ENCODE data around the gene PLEKHF1.

The PLEKHF1 gene

DNA sequence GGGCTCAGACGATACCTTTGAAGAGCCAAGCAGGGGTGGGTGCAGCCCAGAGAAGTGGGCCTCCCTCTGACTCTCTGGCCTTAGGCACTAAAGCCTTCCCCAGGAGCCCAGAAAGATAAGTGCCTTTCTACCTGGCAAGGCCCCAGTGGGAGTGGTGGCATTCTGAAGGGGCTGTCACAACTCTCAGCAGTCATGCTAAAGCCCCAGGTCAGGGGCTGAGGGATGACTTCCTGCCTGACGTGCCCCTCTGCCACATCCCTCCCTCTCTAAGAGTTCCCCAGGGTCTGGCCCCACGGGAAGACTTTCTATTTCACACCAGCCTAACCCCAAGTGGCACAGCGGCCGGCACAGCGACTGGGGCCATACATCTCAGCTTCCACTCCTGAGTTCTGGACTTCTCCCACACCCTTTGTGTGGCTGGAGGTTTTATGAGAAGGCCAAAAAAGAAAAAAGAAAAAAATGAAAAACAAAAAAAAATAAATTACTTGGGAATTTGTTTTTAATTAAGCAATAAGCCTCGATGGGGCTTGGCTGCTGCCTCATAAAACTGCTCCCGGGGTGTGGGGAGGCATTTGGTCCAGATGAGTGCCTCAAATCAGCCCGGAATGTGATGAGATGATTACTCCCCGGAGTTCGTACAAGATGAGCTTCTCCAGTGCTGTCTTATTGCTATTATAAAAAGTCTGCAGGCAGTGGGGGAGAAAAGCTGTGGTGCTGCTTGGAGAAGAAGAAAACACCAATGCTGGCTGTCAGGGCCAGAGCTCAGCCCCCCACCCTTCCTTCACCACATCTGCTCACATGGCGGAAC, 28.5 kb upstream of the PLEKHF1 start:
- WGBS (ENCODE audit: extremely low coverage, insufficient coverage, insufficient read length), result no CpG with 5 or more reads among the region's 12 CpGs
- no peak overlapping the region for H2AK5ac ChIP-seq (ENCODE audit: low read length)
- no peak overlapping the region for H3K4ac ChIP-seq (ENCODE audit: low read depth, low read length)
- H4K12ac ChIP-seq (ENCODE audit: low read depth, low read length), result no peak overlapping the region
- no peaks in the 10 kb centered on the region for H3K36me3 ChIP-seq (ENCODE audit: control insufficient read depth in 1 of 2, insufficient read depth in 2 of 2, low read length in 2 of 2)
- no peaks in the 10 kb centered on the region for H3K27me3 ChIP-seq (ENCODE audit: insufficient read depth, low read length)
- no peak overlapping the region for H3K23ac ChIP-seq (ENCODE audit: low read length)
- no peak for DNase-seq
- H2BK12ac ChIP-seq (ENCODE audit: low read length), result no peak overlapping the region
- H3K4me3 ChIP-seq (ENCODE audit: low read depth, low read length), result no peak overlapping the region
- H3K79me2 ChIP-seq (ENCODE audit: control insufficient read depth, insufficient read depth, low read length, poor library complexity), result no peaks in the 10 kb centered on the region
- no peak overlapping the region for H3K4me2 ChIP-seq (ENCODE audit: low read length)
- no peaks in the 10 kb centered on the region for H3K9me3 ChIP-seq (ENCODE audit: insufficient read depth, low read depth, low read length)
- H2AFZ ChIP-seq (ENCODE audit: insufficient read depth, low read length, poor library complexity), result no peak overlapping the region
- no peak overlapping the region for H3K27ac ChIP-seq (ENCODE audit: low read depth, low read length)
- H4K8ac ChIP-seq (ENCODE audit: low read depth, low read length), result no peak overlapping the region
- H3K18ac ChIP-seq (ENCODE audit: low read length), result no peak overlapping the region
- H3K14ac ChIP-seq (ENCODE audit: low read length), result no peak overlapping the region
- no peak overlapping the region for H4K91ac ChIP-seq (ENCODE audit: low read depth, low read length)
- H3K9ac ChIP-seq (ENCODE audit: low read length), result no peak overlapping the region
- no peaks in the 10 kb centered on the region for H3K79me1 ChIP-seq (ENCODE audit: low read length)
- no peaks in the 10 kb centered on the region for H3K4me1 ChIP-seq (ENCODE audit: control insufficient read depth in 1 of 2, insufficient read depth in 2 of 2, low read length in 2 of 2)
- no peak overlapping the region for H2BK5ac ChIP-seq (ENCODE audit: low read depth, low read length, poor library complexity)
- H2BK120ac ChIP-seq (ENCODE audit: insufficient read depth, low read length, poor library complexity), result no peak overlapping the region

DNA sequence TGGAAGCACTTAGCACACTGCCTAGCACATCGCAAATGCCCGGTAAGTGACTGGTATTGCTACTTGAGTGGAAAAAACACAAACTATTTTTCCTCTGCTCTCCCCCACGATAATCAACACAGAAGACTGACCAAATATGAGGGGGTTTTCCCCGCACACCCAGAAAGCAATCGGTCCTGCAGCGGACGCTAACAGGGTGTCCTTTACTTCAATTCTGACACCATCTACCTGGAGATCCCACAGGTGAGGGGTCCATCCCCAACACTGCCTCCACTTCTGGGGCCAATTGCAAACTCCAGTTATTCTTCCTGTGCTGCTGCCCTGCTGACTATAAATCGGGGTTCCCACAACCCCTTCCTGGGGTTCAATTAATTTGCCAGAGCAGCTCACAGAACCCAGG, 26.2 kb upstream of the PLEKHF1 start:
- Histone ChIP-seq H3K9me3 (ENCODE audit: insufficient read depth, low read depth, low read length) (no peaks in the 10 kb centered on the region), H3K23ac (ENCODE audit: low read length) (no peak overlapping the region), H3K9ac (ENCODE audit: low read length) (no peak overlapping the region), H3K27me3 (ENCODE audit: insufficient read depth, low read length) (no peaks in the 10 kb centered on the region), H4K12ac (ENCODE audit: low read depth, low read length) (no peak overlapping the region), H2BK5ac (ENCODE audit: low read depth, low read length, poor library complexity) (no peak overlapping the region), H3K79me1 (ENCODE audit: low read length) (no peaks in the 10 kb centered on the region), H2BK12ac (ENCODE audit: low read length) (no peak overlapping the region), H4K91ac (ENCODE audit: low read depth, low read length) (no peak overlapping the region), H2BK120ac (ENCODE audit: insufficient read depth, low read length, poor library complexity) (no peak overlapping the region), H3K27ac (ENCODE audit: low read depth, low read length) (no peak overlapping the region), H3K36me3 (ENCODE audit: control insufficient read depth in 1 of 2, insufficient read depth in 2 of 2, low read length in 2 of 2) (no peaks in the 10 kb centered on the region), H3K79me2 (ENCODE audit: control insufficient read depth, insufficient read depth, low read length, poor library complexity) (no peaks in the 10 kb centered on the region), H3K4ac (ENCODE audit: low read depth, low read length) (no peak overlapping the region), H3K4me3 (ENCODE audit: low read depth, low read length) (no peak overlapping the region), H3K14ac (ENCODE audit: low read length) (no peak overlapping the region), H3K4me2 (ENCODE audit: low read length) (no peak overlapping the region), H3K4me1 (ENCODE audit: control insufficient read depth in 1 of 2, insufficient read depth in 2 of 2, low read length in 2 of 2) (no peaks in the 10 kb centered on the region), H4K8ac (ENCODE audit: low read depth, low read length) (no peak overlapping the region), H2AFZ (ENCODE audit: insufficient read depth, low read length, poor library complexity) (no peak overlapping the region), H3K18ac (ENCODE audit: low read length) (no peak overlapping the region), H2AK5ac (ENCODE audit: low read length) (no peak overlapping the region)
- no peak for DNase-seq
- WGBS (ENCODE audit: extremely low coverage, insufficient coverage, insufficient read length), result no CpG with 5 or more reads among the region's 8 CpGs

DNA sequence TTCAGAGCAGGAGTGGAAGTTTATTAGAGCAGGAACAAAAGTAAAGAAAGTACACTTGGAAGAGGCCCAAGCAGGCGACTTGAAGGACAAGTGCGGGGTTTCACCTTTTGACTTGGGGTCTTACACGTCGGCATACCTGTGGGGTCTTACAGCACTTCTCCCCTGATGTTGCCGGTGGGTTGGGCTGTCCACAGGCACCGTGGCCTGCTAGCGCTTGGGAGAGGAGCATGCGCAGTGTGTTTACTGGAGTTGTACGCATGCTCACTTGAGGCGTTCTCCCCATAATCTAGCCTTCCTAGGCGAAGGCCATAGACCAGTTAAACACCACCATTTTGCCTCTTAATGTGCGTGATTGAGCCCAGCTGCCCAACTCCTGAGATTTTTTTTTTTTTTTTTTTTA, 25.0 kb upstream of the PLEKHF1 start:
- Histone ChIP-seq H3K18ac (ENCODE audit: low read length) (no peak overlapping the region), H4K12ac (ENCODE audit: low read depth, low read length) (no peak overlapping the region), H2BK5ac (ENCODE audit: low read depth, low read length, poor library complexity) (no peak overlapping the region), H3K4me3 (ENCODE audit: low read depth, low read length) (no peak overlapping the region), H4K8ac (ENCODE audit: low read depth, low read length) (no peak overlapping the region), H3K4ac (ENCODE audit: low read depth, low read length) (no peak overlapping the region), H3K36me3 (ENCODE audit: control insufficient read depth in 1 of 2, insufficient read depth in 2 of 2, low read length in 2 of 2) (no peaks in the 10 kb centered on the region), H2BK12ac (ENCODE audit: low read length) (no peak overlapping the region), H2AK5ac (ENCODE audit: low read length) (no peak overlapping the region), H3K4me1 (ENCODE audit: control insufficient read depth in 1 of 2, insufficient read depth in 2 of 2, low read length in 2 of 2) (no peaks in the 10 kb centered on the region), H2AFZ (ENCODE audit: insufficient read depth, low read length, poor library complexity) (no peak overlapping the region), H3K27me3 (ENCODE audit: insufficient read depth, low read length) (no peaks in the 10 kb centered on the region), H3K14ac (ENCODE audit: low read length) (no peak overlapping the region), H3K9me3 (ENCODE audit: insufficient read depth, low read depth, low read length) (no peaks in the 10 kb centered on the region), H2BK120ac (ENCODE audit: insufficient read depth, low read length, poor library complexity) (no peak overlapping the region), H4K91ac (ENCODE audit: low read depth, low read length) (no peak overlapping the region), H3K79me2 (ENCODE audit: control insufficient read depth, insufficient read depth, low read length, poor library complexity) (no peaks in the 10 kb centered on the region), H3K23ac (ENCODE audit: low read length) (no peak overlapping the region), H3K27ac (ENCODE audit: low read depth, low read length) (no peak overlapping the region), H3K79me1 (ENCODE audit: low read length) (no peaks in the 10 kb centered on the region), H3K9ac (ENCODE audit: low read length) (no peak overlapping the region), H3K4me2 (ENCODE audit: low read length) (no peak overlapping the region)
- DNase-seq, result no peak
- WGBS (ENCODE audit: extremely low coverage, insufficient coverage, insufficient read length), result no CpG with 5 or more reads among the region's 12 CpGs

DNA sequence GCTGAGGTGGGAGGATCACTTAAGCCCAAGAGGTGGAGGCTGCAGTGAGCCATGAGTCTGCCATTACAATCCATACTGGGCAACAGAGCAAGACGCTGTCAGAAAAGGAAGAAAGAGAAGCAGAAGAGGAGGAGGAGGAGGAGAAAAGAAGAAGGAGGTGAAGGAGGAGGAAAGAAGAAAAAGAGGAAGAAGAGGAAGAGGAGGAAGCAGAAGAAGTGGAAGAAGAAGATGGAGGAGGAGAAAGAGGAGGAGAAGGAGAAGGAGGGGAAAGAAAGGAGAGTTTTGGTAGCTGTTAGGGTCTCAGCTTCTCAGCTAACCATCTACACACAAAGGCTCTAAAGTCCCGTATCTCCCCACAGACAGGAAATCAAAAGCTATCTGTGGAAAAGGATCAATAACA, 23.7 kb upstream of the PLEKHF1 start:
- Histone ChIP-seq H3K79me2 (ENCODE audit: control insufficient read depth, insufficient read depth, low read length, poor library complexity) (no peaks in the 10 kb centered on the region), H2BK120ac (ENCODE audit: insufficient read depth, low read length, poor library complexity) (no peak overlapping the region), H3K79me1 (ENCODE audit: low read length) (no peaks in the 10 kb centered on the region), H3K18ac (ENCODE audit: low read length) (no peak overlapping the region), H3K4me1 (ENCODE audit: control insufficient read depth in 1 of 2, insufficient read depth in 2 of 2, low read length in 2 of 2) (no peaks in the 10 kb centered on the region), H2BK12ac (ENCODE audit: low read length) (no peak overlapping the region), H3K36me3 (ENCODE audit: control insufficient read depth in 1 of 2, insufficient read depth in 2 of 2, low read length in 2 of 2) (no peaks in the 10 kb centered on the region), H2AFZ (ENCODE audit: insufficient read depth, low read length, poor library complexity) (no peak overlapping the region), H3K27me3 (ENCODE audit: insufficient read depth, low read length) (no peaks in the 10 kb centered on the region), H3K4me3 (ENCODE audit: low read depth, low read length) (no peak overlapping the region), H3K27ac (ENCODE audit: low read depth, low read length) (no peak overlapping the region), H3K23ac (ENCODE audit: low read length) (no peak overlapping the region), H3K9me3 (ENCODE audit: insufficient read depth, low read depth, low read length) (no peaks in the 10 kb centered on the region), H2AK5ac (ENCODE audit: low read length) (no peak overlapping the region), H4K8ac (ENCODE audit: low read depth, low read length) (no peak overlapping the region), H2BK5ac (ENCODE audit: low read depth, low read length, poor library complexity) (no peak overlapping the region), H3K14ac (ENCODE audit: low read length) (no peak overlapping the region), H3K9ac (ENCODE audit: low read length) (no peak overlapping the region), H4K91ac (ENCODE audit: low read depth, low read length) (no peak overlapping the region), H4K12ac (ENCODE audit: low read depth, low read length) (no peak overlapping the region), H3K4me2 (ENCODE audit: low read length) (no peak overlapping the region), H3K4ac (ENCODE audit: low read depth, low read length) (no peak overlapping the region)
- DNase-seq, result no peak
- no CpG with 5 or more reads among the region's 2 CpGs for WGBS (ENCODE audit: extremely low coverage, insufficient coverage, insufficient read length)

Data from trophoblast cell (in vitro differentiated cells and primary cell).